Stimulated activated CD4-positive, alpha-beta T cell treated with anti-CD3 and anti-CD28 coated beads, Interleukin-4, amount 100 ng/mL, for 48 hours (primary cell): ENCODE data around the gene PMPCA.

Experiments
- DNase-seq, 2 donors: peaks; one replicate each; pipeline ENCODE4 v3.0.0-alpha.2; 2020; ENCODE audit warnings: low read depth in 2 of 2

Gene PMPCA

GRCh38 chr9:136436055-136436634 is 25.7 kb downstream of the PMPCA start:
- DNase-seq = no peak

DNA sequence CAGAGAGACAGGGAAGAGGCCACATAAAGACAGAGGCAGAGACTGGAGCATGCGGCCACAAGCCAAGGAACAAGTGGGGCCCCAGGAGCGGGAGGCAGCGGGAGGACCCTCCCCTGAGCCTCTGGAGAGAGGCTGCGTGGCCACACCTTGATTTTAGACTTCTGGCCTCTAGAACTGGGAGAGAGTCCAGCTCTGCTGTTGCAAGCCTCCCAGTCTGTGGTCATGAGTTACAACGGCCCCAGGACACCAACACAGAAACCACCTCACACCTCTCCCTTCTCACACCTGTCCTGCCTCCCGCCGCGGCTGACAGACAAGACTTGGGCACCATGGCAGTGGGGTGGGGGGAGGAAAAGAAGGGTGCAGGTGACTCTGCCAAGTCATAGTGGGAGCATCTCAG is 27.0 kb downstream of the PMPCA start:
- DNase-seq = no peak

GRCh38 chr9:136437839-136438547 is 27.5 kb downstream of the PMPCA start:
- DNase-seq = no peak

DNA sequence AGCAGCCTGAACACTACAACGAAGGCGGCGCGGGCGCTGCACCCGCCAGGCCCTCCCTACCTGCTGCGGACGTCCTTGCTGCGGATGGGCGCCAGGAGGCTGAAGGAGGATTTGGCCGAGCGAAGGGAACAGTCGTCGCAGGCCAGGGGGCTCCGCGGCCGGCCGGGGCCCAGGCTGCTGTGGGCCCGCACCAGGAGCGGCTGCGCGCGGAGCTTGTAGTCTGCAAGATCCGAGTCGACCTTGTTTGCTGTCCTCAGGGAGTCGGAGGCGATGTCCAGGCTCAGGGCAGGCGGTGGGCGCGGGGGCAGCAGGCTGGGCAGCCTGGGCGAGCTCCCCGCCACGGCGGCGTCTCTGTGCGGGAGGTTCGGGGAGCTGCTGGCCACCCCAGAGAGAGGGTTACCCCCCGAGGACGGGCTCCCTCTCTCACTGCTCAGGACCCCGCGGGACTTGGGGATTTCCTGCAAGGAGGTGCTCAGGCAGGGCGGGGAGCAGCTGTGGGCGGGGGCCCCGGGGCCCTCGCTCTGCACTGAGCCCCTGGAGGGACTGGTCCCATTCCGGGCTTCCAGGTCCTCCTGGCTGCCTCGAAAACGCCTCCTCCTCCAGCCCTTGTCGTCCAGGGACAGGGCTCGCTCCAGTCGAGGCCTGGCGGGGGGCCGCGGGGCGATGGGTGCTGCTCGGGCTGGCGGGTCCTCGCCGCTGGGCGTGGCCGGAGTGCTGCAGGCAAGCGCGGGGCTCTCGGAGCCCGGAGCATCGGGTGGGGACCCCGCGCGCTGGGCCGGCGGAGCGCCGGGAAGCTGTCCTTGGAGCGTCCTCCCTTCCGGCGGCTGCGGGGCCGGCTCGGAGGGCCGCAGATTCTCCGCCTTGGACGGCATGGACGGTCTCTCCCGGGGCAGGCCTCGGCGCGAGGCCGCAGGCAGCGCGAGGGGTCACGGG is 28.4 kb downstream of the PMPCA start:
- peak; percentile 40 to 56 for DNase-seq

DNA sequence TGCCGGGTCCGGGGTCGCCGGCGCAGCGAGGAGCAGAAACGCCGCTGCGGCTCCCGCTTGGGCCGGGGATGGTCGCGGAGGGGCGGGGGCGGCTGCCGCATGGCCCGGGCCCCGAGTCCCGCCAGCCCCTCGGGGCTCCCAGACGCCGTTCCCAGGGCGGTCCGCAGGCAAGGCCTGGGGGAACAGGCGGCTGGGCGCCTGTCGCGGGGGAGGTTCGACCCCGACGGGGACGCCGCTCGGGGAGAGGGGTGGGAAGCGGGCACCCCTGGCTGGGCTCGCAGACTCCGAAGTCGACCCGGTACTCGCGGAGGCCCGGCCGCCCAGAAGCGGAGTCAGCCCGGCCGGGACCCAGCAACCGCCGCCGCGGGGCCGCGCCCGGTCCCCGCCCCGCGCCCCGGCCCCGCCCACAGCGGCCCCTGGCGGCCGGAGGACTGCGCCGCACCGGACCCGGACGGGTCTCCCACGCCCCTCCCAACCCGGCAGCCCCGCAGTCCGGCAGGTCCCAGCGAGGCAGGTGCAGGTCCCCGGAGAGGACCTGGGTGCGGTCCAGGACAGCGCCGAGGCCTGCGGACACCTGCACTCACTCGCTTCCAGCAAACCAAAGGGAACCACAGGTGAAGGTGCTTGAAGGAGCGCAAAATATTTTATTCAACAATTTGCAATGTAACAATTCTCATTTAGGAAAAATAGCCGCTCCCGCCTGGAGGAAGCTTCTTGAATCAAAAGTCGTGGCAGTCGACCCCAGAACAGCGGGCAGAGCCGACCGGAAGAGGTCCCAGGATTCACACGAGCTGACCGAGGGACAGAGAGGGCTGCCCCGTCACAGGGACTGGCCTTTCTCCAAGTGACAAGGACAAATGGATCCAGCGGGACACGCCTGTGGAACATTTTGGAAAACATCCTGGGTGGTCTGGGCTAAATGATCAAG is 29.3 kb downstream of the PMPCA start, which contains the start of gene INPP5E:
TSS of gene INPP5E (minus strand) at position 365 of the 928 bp plus-strand sequence. CDS start 426 bp downstream, outside the sequence.
- DNase-seq = peak; percentile 75 to 86

GRCh38 chr9:136441191-136441680 is 30.8 kb downstream of the PMPCA start:
- no peak for DNase-seq

DNA sequence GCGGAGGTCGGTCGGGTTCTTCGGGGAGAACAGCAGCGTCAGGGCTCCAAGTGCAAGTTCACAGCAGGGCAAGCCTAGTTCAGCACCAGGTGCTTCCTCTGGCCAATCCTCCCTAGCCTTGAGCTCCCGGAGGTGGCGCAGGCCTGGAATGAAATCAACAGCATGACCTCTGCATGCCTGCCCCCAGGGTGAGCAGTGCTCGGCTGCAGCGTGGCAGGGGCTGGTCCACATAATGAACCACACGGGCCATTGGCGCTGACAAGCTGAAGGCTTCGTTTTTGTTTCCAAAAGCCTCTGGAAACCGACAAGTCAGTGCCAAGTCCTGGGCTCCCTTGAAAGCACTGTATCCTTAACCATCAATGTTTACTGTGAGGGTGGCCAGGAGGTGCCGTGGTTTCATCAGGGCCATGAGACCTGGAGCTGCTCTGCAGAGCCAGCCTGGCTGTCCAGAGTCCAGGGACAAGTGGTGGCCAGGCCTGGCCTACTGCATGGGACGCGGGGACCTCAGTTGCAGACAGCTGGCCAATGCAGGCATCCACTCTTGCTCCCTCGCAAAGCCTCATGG is 31.3 kb downstream of the PMPCA start:
- no peak for DNase-seq

DNA sequence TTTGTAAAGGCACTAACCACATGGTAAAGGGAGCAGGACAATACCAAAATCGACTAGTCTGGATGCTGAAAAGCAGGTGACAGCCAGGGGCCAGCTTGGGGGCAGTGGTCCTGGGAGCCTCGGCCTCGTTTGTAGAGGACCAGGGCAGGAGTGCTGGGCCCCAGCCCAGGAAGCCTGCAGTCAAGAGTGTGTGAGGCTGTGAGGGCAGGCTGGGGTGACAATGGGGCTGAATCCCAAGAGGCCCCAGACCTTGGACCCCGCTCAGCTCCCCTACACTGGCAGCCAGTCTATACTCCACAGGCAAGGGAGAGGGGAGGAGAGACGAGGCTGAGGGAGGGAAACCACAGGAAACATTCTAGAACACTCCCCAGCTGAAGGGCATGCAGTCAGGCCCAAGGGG is 31.8 kb downstream of the PMPCA start:
- no peak for DNase-seq

DNA sequence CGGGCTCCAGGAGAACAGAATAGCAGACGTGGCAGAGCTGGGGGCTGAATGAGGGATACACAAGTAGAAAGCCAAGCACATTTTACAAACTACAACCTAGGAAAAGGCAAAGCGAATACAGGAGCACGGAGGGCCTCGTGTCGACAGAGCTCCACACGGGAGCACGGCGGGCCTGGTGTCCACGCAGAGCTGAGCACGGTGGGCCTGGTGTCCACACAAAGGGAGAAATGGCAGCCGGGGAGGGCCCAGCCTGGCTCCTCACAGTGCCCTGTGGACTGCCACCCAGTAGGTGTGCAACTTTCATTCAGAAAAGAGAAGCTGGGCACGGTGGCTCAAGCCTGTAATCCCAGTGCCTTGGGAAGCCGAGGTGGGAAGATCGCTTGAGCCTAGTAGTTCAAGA is 32.6 kb downstream of the PMPCA start:
- DNase-seq = no peak

DNA sequence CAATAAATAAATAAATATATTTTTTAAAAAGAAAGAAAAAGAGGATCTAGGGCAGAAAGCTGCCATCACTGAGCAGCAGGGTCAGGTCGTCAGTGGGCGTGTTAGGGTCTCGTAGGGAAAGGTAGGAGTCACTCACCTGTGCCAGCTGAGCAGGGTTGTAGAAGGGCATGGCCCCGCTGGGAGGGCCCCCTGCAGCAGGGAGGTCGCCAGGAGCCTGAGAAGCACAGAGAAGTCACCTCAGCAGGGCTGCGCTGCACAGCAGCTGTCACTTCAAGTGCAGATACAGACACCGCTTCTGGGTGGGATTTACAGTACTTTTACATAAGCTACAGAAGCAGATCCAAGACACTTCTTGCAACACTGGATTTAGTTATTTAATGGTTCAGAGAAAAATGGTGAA is 33.2 kb downstream of the PMPCA start:
- no peak for DNase-seq

GRCh38 chr9:136444102-136444501 is 33.6 kb downstream of the PMPCA start:
- no peak for DNase-seq

GRCh38 chr9:136445799-136446198 is 35.3 kb downstream of the PMPCA start:
- DNase-seq = no peak

DNA sequence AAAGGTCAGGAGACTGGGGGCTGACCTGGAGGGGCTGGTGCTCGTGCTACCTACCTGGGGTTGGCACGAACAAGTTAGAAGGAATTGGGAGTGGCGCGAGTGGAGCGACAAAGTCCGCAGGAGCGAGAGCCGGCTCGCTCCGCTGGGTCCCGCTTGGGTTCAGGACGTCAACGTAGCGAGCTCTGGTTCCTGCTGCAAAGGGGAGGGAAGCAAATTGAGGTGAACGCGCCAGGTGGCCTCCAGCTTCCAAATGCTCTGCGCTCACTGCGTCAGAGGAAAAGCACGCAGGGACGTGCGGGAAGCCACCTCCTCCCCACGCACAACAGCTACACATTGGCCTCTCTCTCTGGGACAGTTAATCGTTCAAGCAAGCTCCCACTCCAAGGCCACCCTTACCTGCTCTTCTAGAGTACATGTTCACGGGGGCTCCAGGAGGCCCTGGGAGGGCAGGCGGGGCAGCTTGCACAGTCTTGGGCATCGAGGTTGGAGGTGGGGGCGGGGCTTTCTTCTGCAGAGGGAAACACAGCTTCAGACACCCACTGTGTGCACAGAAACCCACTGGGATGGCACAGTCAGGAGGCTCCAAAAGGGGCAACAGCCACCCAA is 36.8 kb downstream of the PMPCA start:
- no peak for DNase-seq

DNA sequence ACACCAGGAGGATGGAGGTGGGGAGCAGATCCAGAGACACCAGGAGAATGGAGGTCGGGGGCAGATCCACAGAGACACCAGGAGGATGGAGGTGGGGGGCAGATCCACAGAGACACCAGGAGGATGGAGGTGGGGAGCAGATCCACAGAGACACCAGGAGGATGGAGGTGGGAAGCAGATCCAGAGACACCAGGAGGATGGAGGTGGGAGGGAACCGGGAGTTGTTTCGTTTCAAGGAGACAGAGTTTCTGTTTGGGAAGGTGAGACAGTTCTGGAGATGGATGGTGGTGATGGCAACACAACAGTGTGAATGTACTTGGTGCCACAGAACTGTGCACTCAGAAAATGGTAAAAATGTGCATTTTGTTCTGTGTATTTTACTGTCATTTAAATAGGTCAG is 38.2 kb downstream of the PMPCA start:
- no peak for DNase-seq

- no peak for DNase-seq
These were observed 40.9 kb downstream of the PMPCA start for GRCh38 chr9:136451221-136451877.

DNA sequence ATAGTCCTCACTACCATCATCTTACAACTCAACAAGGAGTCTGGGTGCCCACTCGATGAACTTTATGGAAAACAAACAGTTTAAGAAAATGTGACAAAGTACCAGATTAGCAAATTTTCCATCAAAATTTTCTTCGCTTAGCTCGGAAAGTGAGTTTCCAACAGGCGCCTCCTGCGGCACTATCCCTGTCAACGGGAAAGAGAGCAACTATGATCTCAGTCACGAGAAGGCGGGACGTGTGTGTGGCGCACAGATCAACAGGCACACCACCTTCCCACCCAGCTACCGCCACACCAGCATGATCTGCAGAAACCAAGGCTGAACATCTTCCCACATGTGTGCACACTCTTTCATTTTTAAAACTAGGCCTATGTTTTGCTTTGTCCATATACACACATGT is 42.9 kb downstream of the PMPCA start:
- DNase-seq = no peak

- DNase-seq = no peak
These were observed 43.8 kb downstream of the PMPCA start for GRCh38 chr9:136454026-136454796.

DNA sequence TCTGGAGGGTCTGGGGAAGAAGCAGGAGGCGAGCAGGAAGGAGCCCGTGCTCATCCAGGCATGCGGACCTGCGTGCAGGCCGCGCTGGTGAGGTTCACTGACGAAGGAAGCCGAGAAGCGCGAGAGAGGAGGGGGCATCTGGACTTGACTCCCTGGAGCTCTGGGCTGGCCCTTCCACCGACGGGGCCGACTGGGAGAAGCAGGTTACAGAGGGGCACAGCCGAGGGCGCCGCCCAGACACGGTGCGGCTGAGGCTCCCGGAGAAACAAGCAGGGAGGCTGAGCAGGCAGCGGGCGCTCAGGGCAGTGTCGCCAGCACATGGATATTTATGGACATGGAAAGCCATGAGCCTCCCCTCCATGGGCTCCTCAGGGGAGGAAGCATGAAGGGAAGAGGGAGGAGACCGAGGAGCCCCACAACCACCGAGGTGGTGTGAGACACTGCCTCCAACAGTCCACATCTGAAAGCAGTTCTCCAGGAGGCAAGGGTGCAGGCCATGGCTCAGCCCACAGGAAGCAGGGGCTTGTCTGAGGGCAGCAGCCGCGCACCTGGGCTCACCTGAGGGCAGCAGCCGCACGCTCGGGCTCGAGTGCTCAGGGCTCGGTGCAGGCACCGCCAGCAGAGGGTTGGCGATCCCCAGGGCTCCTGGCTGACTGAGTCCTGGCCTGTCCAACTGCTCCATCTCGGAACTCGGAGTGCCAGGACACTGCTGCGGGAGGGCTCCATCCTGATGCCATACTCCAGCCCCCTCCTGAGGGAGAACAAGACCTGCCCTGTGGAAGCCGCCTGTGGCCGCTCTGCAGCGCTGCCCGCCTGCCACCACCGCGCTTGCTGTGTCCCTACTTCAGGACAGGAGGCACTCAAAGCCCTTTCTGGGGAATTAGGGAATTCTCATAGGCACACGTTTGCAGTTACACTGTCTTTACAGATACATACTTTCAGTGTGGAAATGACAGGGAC is 44.9 kb downstream of the PMPCA start:
- DNase-seq = no peak
